Lung (tissue), 16 donors: Measurements from ENCODE around the gene NRK. TPM values are rescaled to one million over a fixed set of nuclear protein-coding genes. Genes with fewer than 3 reads are reported as not detected.

Experiments
- ATAC-seq: fragments of 200-7000 bp; cut with Tn5 transposase; one replicate; pipeline ENCODE4 v1.9.1; 2020; ENCODE audit warnings: moderate number of reproducible peaks; ENCODE audit not compliant: insufficient read depth, low FRiP score
- DNase-seq, 3 donors: peaks; one replicate each; pipeline ENCODE4 v3.0.0-alpha.2; 2013 to 2017
- H3K27ac ChIP-seq, 2 donors: one replicate each; pipeline ENCODE4 v1.5.1; 2013; ENCODE audit warnings: mild to moderate bottlenecking in 2 of 2, moderate library complexity in 2 of 2, control low read depth in 1 of 2, inconsistent platforms in 1 of 2, low read depth in 1 of 2, low read length in 1 of 2
- H3K27me3 ChIP-seq, 3 donors: one replicate each; pipeline ENCODE4 v1.5.1; 2013; ENCODE audit warnings: low read length in 2 of 3; ENCODE audit not compliant: control insufficient read depth in 3 of 3, insufficient read depth in 3 of 3
- H3K36me3 ChIP-seq, 4 donors: one replicate each; pipeline ENCODE4 v1.5.1; 2013; ENCODE audit warnings: low read length in 4 of 4, mild to moderate bottlenecking in 1 of 4, moderate library complexity in 1 of 4; ENCODE audit not compliant: control insufficient read depth in 4 of 4, insufficient read depth in 4 of 4
- H3K4me1 ChIP-seq, 5 donors: one replicate each; pipeline ENCODE4 v1.5.1; 2013; ENCODE audit warnings: low read length in 5 of 5, mild to moderate bottlenecking in 2 of 5, moderate library complexity in 1 of 5; ENCODE audit not compliant: control insufficient read depth in 5 of 5, insufficient read depth in 5 of 5
- H3K4me3 ChIP-seq: one replicate; pipeline ENCODE4 v1.5.1; 2013; ENCODE audit warnings: mild to moderate bottlenecking, control low read depth, moderate library complexity
- H3K9ac ChIP-seq, 2 donors: one replicate each; pipeline ENCODE4 v1.5.1; 2013; ENCODE audit warnings: low read length in 2 of 2, control low read depth in 1 of 2; ENCODE audit not compliant: insufficient read depth in 1 of 2
- H3K9me3 ChIP-seq, 4 donors: one replicate each; pipeline ENCODE4 v1.5.1; 2013; ENCODE audit warnings: low read length in 3 of 4, mild to moderate bottlenecking in 1 of 4, moderate library complexity in 1 of 4; ENCODE audit not compliant: control insufficient read depth in 4 of 4, insufficient read depth in 3 of 4
- CTCF ChIP-seq: IDR thresholded peaks from 2 replicates; pipeline ENCODE4 v1.5.1; 2012; ENCODE audit warnings: mild to moderate bottlenecking; ENCODE audit errors: control extremely low read depth, extremely low read depth
- WGBS, 2 donors: extraction: QIAGEN DNeasy Blood & Tissue Kit; methylation state at CpG; one replicate each; pipeline ENCODE4 v1.1.7; 2013; 5-methylcytosine and 5-hydroxymethylcytosine counted together
- long read RNA-seq, 5 donors: transcript quantifications; one replicate each; lab custom pipeline, GENCODE V29; 2026
- polyA plus RNA-seq, 2 donors: library from polyadenylated mRNA; stranded (reverse); fragments of 200-250 nt; gene quantifications; one replicate each; pipeline ENCODE4 v1.2.1, GENCODE V29; 2013
- total RNA-seq, 2 donors: library from RNA; depleted of rRNA in 1 of 2; stranded (reverse); fragments of >200 nt in 1 of 2; gene quantifications; one replicate each; pipeline ENCODE4 v1.2.1, GENCODE V29; 2014 to 2021
- donor health status: control.
- donor health status: control.
- donor health status: Bipolar disorder and iron deficiency.
- donor health status: healthy.
- donor health status: DM: yes; HTN: yes; CAD: no.

The NRK gene
- 10 to 100 TPM in 1 of 2 donors, under 1 TPM in 1; 0.28 to 12.2 TPM for total RNA-seq
- polyA plus RNA-seq: under 1 TPM; 0.12 to 0.18 TPM
- long read RNA-seq, donor 1: 0 reads
- long read RNA-seq, donor 2: 0 reads
- long read RNA-seq, donor 3: 0 reads
- long read RNA-seq, donor 4: 0 reads
- long read RNA-seq, donor 5: 0 reads

- peak; percentile 11 to 43 (median 34) for DNase-seq
- H3K27me3 ChIP-seq: peaks cover 10 to 62% (median 32%) of the 10 kb centered on the region in 3 donors
These were observed at the start of gene NRK for GRCh38 chrX:105822138-105823091. Gene NRK (plus strand): TSS chrX:105822539. CDS start chrX:105822846, 307 bp downstream.

GRCh38 chrX:105773801-105774200 lies 48.5 kb upstream of the NRK start:
- Histone ChIP-seq H3K27ac (no peak overlapping the region), H3K9me3 (no peaks in the 10 kb centered on the region), H3K27me3 (peaks cover 3 to 26% (median 5%) of the 10 kb centered on the region in 3 donors), H3K4me3 (no peak overlapping the region), H3K9ac (no peak overlapping the region), H3K36me3 (no peaks in the 10 kb centered on the region), H3K4me1 (peaks cover 0 to 7% (median 0%) of the 10 kb centered on the region in 5 donors)
- ATAC-seq (no peak), DNase-seq (peak in 1 of 3 donors; percentile 19)
- TF ChIP-seq CTCF: no peak

More at GRCh38 chrX:105822138-105823091, at the start of gene NRK:
- H3K27ac ChIP-seq: no peak within 1 kb of the TSS
- H3K4me3 ChIP-seq: no peak within 1 kb of the TSS
- peaks cover 0 to 10% (median 0%) of the 10 kb centered on the region in 4 donors for H3K9me3 ChIP-seq
- H3K36me3 ChIP-seq: no peaks in the 10 kb centered on the region
- ATAC-seq: no peak
- 2 to 29% methylated on average over 41 to 76 of the region's 76 CpGs for WGBS, 2 donors
- no peak within 1 kb of the TSS for H3K9ac ChIP-seq
- no peaks in the 10 kb centered on the region for H3K4me1 ChIP-seq
- TF ChIP-seq CTCF: no peak

- DNase-seq (peak in 2 of 3 donors; percentile 61 to 76), ATAC-seq (no peak)
- Histone ChIP-seq H3K4me3 (no peak overlapping the region), H3K36me3 (no peaks in the 10 kb centered on the region), H3K9ac (no peak overlapping the region), H3K4me1 (peaks cover 0 to 5% (median 0%) of the 10 kb centered on the region in 5 donors), H3K27me3 (peaks cover 3 to 39% (median 5%) of the 10 kb centered on the region in 3 donors), H3K27ac (no peak overlapping the region), H3K9me3 (no peaks in the 10 kb centered on the region)
- TF ChIP-seq CTCF: no peak
- WGBS, 2 donors: 65 to 76% methylated on average over 3 of the region's 3 CpGs
These were observed 46.7 kb upstream of the NRK start for GRCh38 chrX:105775679-105776078.
